OCI-LY1 (cell line): ENCODE measurements around the gene SNTN.

Source experiments
- H2AFZ ChIP-seq: fragments of 200-600 bp; sonication (generic), shearing (Covaris generic); 2 replicates; pipeline ENCODE4 v1.6.0; 2014; ENCODE audit warnings: antibody characterized with exemption, mild to moderate bottlenecking, low read length
- H3F3A ChIP-seq: fragments of 200-600 bp; sonication (generic), shearing (Covaris generic); 2 replicates; pipeline ENCODE4 v1.6.0; 2014; ENCODE audit warnings: mild to moderate bottlenecking, antibody characterized with exemption, low read length, moderate library complexity; ENCODE audit not compliant: insufficient read depth
- H3K27ac ChIP-seq: fragments of 200-600 bp; sonication (generic); 2 replicates; pipeline ENCODE4 v1.5.1; 2014; ENCODE audit warnings: low read length, mixed run types, mild to moderate bottlenecking, low read depth; ENCODE audit not compliant: poor library complexity, severe bottlenecking
- H3K27me3 ChIP-seq: fragments of 200-600 bp; sonication (generic); 2 replicates; pipeline ENCODE4 v1.6.0; 2014; ENCODE audit warnings: antibody characterized with exemption, mild to moderate bottlenecking, low read length, moderate library complexity; ENCODE audit not compliant: insufficient read depth
- H3K36me3 ChIP-seq: fragments of 200-600 bp; sonication (generic); 2 replicates; pipeline ENCODE4 v1.6.1; 2014; ENCODE audit warnings: mild to moderate bottlenecking, antibody characterized with exemption, low read length, moderate library complexity, mixed read lengths; ENCODE audit not compliant: insufficient read depth
- H3K4me1 ChIP-seq: fragments of 200-600 bp; sonication (generic); 2 replicates; pipeline ENCODE4 v1.5.1; 2014; ENCODE audit warnings: mild to moderate bottlenecking, low read length, moderate library complexity; ENCODE audit not compliant: insufficient read depth, severe bottlenecking
- H3K4me2 ChIP-seq: fragments of 200-600 bp; sonication (generic), shearing (Covaris generic); 2 replicates; pipeline ENCODE4 v1.6.1; 2014; ENCODE audit warnings: low read length
- H3K4me3 ChIP-seq: fragments of 200-600 bp; sonication (generic); 2 replicates; pipeline ENCODE4 v1.5.1; 2014; ENCODE audit warnings: low read length, low read depth, mild to moderate bottlenecking, mixed read lengths; ENCODE audit not compliant: poor library complexity, severe bottlenecking
- H3K79me2 ChIP-seq: fragments of 200-600 bp; shearing (Covaris generic); 2 replicates; pipeline ENCODE4 v1.6.1; 2016; ENCODE audit warnings: mixed run types, low read length, mixed read lengths; ENCODE audit not compliant: insufficient read depth
- H3K9ac ChIP-seq: fragments of 200-600 bp; sonication (generic), shearing (Covaris generic); 2 replicates; pipeline ENCODE4 v1.6.1; 2014; ENCODE audit warnings: mild to moderate bottlenecking, low read length, mixed read lengths
- H3K9me2 ChIP-seq: fragments of 200-600 bp; sonication (generic), shearing (Covaris generic); 2 replicates; pipeline ENCODE4 v1.6.1; 2014; ENCODE audit warnings: low read depth, mild to moderate bottlenecking, low read length, mixed read lengths
- H3K9me3 ChIP-seq: fragments of 200-600 bp; shearing (Covaris generic); 2 replicates; pipeline ENCODE4 v1.6.1; 2014; ENCODE audit warnings: low read length, mixed read lengths
- H4K20me1 ChIP-seq: fragments of 200-600 bp; sonication (generic), shearing (Covaris generic); 2 replicates; pipeline ENCODE4 v1.6.0; 2016; ENCODE audit warnings: mild to moderate bottlenecking, low read length; ENCODE audit not compliant: insufficient read depth
- CTCF ChIP-seq: fragments of 200-600 bp; sonication (generic), shearing (Covaris generic); IDR thresholded peaks from 2 replicates; pipeline ENCODE4 v1.5.1; 2017; ENCODE audit warnings: mild to moderate bottlenecking, antibody characterized with exemption, low read length, moderate library complexity, mixed read lengths
- EZH2 ChIP-seq: fragments of 200-600 bp; sonication (generic), shearing (Covaris generic); IDR thresholded peaks from 2 replicates; pipeline ENCODE4 v1.8.0; 2017; ENCODE audit warnings: borderline replicate concordance, mixed run types, mild to moderate bottlenecking, antibody characterized with exemption, low read length, moderate library complexity, mixed read lengths

The SNTN gene

DNA sequence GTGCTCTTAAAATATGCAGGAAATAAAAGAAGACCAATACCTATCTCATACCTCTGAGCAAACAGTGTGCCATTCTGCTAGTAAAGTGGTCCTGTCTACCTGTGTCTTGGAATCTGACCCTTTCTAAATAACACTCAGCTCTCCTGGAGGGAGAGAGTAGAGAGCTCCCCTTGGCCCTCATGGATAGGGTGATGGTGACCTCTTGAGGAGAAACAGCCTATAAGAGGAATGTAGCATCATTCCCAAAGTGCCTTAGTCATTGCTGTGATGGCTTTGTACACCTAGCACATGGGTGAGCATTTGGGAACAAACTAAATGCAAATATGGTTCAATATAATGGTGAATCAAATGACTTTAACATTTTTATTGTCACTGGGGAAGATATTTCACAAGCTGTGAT is 10.0 kb downstream of the SNTN start:
- Histone ChIP-seq H3K4me2 (no peak overlapping the region), H4K20me1 (no peaks in the 10 kb centered on the region), H3K36me3 (no peaks in the 10 kb centered on the region), H3K9me2 (no peaks in the 10 kb centered on the region), H2AFZ (no peak overlapping the region), H3K4me1 (no peaks in the 10 kb centered on the region), H3K27ac (no peak overlapping the region), H3K79me2 (no peaks in the 10 kb centered on the region), H3F3A (no peaks in the 10 kb centered on the region), H3K27me3 (no peaks in the 10 kb centered on the region), H3K9me3 (no peaks in the 10 kb centered on the region), H3K4me3 (no peak overlapping the region), H3K9ac (no peak overlapping the region)
- TF ChIP-seq EZH2: no peak
- TF ChIP-seq CTCF: no peak

DNA sequence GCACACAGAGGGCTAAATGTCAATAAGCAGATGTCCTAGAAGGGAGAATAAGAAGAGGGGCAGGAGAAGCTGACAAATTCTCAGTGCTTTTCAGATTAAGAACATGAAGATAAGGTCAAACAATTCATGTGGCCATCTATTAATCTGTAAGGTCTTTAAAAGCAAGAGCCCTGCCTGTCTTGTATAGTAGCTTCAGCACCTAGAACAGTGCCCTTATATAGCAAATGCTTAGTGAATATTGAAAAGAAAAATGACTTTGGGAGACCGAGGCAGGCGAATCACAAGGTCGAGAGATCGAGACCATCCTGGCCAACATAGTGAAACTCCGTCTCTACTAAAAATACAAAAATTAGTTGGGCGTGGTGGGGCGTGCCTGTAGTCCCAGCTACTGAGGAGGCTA is 18.1 kb downstream of the SNTN start:
- H3K4me2 ChIP-seq: no peak overlapping the region
- no peaks in the 10 kb centered on the region for H3K9me3 ChIP-seq
- H4K20me1 ChIP-seq: no peaks in the 10 kb centered on the region
- H3K79me2 ChIP-seq: no peaks in the 10 kb centered on the region
- no peaks in the 10 kb centered on the region for H3K36me3 ChIP-seq
- no peak overlapping the region for H2AFZ ChIP-seq
- no peak overlapping the region for H3K27ac ChIP-seq
- no peaks in the 10 kb centered on the region for H3K4me1 ChIP-seq
- H3F3A ChIP-seq: no peaks in the 10 kb centered on the region
- H3K4me3 ChIP-seq: no peak overlapping the region
- H3K9ac ChIP-seq: no peak overlapping the region
- H3K9me2 ChIP-seq: no peaks in the 10 kb centered on the region
- no peaks in the 10 kb centered on the region for H3K27me3 ChIP-seq
- no peak for TF ChIP-seq CTCF
- no peak for TF ChIP-seq EZH2

- H3K9me3 ChIP-seq: no peaks in the 10 kb centered on the region
- H2AFZ ChIP-seq: no peak overlapping the region
- no peaks in the 10 kb centered on the region for H3K79me2 ChIP-seq
- no peaks in the 10 kb centered on the region for H3K4me1 ChIP-seq
- H3F3A ChIP-seq: no peaks in the 10 kb centered on the region
- H3K9me2 ChIP-seq: no peaks in the 10 kb centered on the region
- no peak overlapping the region for H3K9ac ChIP-seq
- no peak overlapping the region for H3K4me2 ChIP-seq
- H3K36me3 ChIP-seq: no peaks in the 10 kb centered on the region
- H3K4me3 ChIP-seq: no peak overlapping the region
- H4K20me1 ChIP-seq: no peaks in the 10 kb centered on the region
- TF ChIP-seq CTCF: no peak
- TF ChIP-seq EZH2: no peak
- no peak overlapping the region for H3K27ac ChIP-seq
- no peaks in the 10 kb centered on the region for H3K27me3 ChIP-seq
Observed at GRCh38 chr3:63673111-63673510, 20.6 kb downstream of the SNTN start.
